ENCODE data around the gene IL20RB. TPM values are rescaled to one million over a fixed set of nuclear protein-coding genes. Genes with fewer than 3 reads are reported as not detected.

IL20RB gene
- total and polyA plus RNA-seq, 2 of the 13 experiments (the other 11 are each of a cell fraction or from before 2014, with no cell fraction given): 0.22 to 0.32 TPM

- TF ChIP-seq, protein P1, sequence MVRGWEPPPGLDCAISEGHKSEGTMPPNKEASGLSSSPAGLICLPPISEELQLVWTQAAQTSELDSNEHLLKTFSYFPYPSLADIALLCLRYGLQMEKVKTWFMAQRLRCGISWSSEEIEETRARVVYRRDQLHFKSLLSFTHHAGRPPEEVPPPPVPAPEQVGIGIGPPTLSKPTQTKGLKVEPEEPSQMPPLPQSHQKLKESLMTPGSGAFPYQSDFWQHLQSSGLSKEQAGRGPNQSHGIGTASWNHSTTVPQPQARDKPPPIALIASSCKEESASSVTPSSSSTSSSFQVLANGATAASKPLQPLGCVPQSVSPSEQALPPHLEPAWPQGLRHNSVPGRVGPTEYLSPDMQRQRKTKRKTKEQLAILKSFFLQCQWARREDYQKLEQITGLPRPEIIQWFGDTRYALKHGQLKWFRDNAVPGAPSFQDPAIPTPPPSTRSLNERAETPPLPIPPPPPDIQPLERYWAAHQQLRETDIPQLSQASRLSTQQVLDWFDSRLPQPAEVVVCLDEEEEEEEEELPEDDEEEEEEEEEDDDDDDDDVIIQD (CRISPR knock-in tag; IDR thresholded peaks at IDR 0.05; ENCODE audit: low read depth): 0 out of 2 replicates have a peak, but pooled peaks have one; percentile 8
- TF ChIP-seq SP140L (CRISPR knock-in tag; IDR thresholded peaks at IDR 0.05; ENCODE audit: borderline replicate concordance) (no peak), EEA1 (CRISPR knock-in tag; IDR thresholded peaks at IDR 0.05; ENCODE audit: borderline replicate concordance) (no peak), SOX13 (IDR thresholded peaks at IDR 0.05) (no peak), SOX13 (CRISPR knock-in tag; conservative IDR thresholded peaks at IDR 0.05 in 1 of 2, IDR thresholded peaks at IDR 0.05 in 1 of 2) (peak in 1 of 2 experiments; percentile 65; a peak in 2 of 4 replicates), SOX5 (CRISPR knock-in tag; IDR thresholded peaks at IDR 0.05; ENCODE audit: borderline replicate concordance) (peak; percentile 43; the same call in 1 of the 2 replicates), HNRNPK (IDR thresholded peaks at IDR 0.05; ENCODE audit: low read depth, low read length, poor library complexity, severe bottlenecking) (no peak), ARID5B (CRISPR knock-in tag; IDR thresholded peaks at IDR 0.05) (0 out of 2 replicates have a peak, but pooled peaks have one; percentile 16), FOXA1 (IDR thresholded peaks at IDR 0.05) (0 out of 2 replicates have a peak, but pooled peaks have one; percentile 25), FOXA1 (CRISPR knock-in tag; IDR thresholded peaks at IDR 0.05) (0 out of 2 replicates have a peak, but pooled peaks have one; percentile 21), HNF4A (CRISPR knock-in tag; IDR thresholded peaks at IDR 0.05) (peak; percentile 64), FOXA3 (CRISPR knock-in tag; IDR thresholded peaks at IDR 0.05) (peak; percentile 65), HNF4G (IDR thresholded peaks at IDR 0.05; ENCODE audit: borderline replicate concordance, low read depth, low read length) (peak; percentile 23; the same call in 1 of the 2 replicates), HNF4G (CRISPR knock-in tag; IDR thresholded peaks at IDR 0.05; ENCODE audit: borderline replicate concordance, low read depth) (no peak)
- TF ChIP-seq, protein P2, sequence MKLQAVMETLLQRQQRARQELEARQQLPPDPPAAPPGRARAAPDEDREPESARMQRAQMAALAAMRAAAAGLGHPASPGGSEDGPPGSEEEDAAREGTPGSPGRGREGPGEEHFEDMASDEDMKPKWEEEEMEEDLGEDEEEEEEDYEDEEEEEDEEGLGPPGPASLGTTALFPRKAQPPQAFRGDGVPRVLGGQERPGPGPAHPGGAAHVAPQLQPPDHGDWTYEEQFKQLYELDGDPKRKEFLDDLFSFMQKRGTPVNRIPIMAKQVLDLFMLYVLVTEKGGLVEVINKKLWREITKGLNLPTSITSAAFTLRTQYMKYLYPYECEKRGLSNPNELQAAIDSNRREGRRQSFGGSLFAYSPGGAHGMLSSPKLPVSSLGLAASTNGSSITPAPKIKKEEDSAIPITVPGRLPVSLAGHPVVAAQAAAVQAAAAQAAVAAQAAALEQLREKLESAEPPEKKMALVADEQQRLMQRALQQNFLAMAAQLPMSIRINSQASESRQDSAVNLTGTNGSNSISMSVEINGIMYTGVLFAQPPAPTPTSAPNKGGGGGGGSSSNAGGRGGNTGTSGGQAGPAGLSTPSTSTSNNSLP (IDR thresholded peaks at IDR 0.05; ENCODE audit: low read depth, low read length): peak; percentile 53; the same call in 1 of the 2 replicates
Observed at GRCh38 chr3:136973352-136973751, 15.6 kb downstream of the IL20RB start (continued).

Measured in HepG2 (cell line).